GM19193 (cell line): Measurements from ENCODE around the gene SHISAL1.

Experiments
- POLR2A ChIP-seq: IDR thresholded peaks from 4 replicates; pipeline ENCODE4 v1.6.1; 2011; ENCODE audit not compliant: insufficient read depth, insufficient read length; ENCODE audit errors: extremely low read depth

Gene SHISAL1

DNA sequence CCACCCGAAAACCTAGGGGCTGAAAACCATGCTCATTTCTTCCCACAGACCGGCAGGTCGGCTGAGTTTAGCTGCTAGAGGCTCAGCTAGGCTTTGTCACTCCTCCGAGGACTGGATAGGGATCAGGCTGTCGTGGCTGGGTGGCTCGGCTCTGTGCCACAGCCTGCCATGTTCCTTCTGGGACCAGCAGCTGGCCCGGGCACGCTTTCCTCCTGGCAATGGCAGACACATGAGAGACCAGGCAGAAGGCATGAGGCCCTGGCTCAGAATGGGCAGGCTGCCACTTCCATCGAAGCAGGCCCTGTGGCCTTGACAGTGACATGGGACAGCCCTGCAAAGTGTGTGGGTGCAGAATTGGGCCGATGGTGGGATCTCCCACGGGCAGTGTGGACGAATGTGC lies 111.1 kb downstream of the SHISAL1 start:
- TF ChIP-seq POLR2A: no peak

GRCh38 chr22:44200855-44201550 lies 111.7 kb downstream of the SHISAL1 start:
- TF ChIP-seq POLR2A: no peak

DNA sequence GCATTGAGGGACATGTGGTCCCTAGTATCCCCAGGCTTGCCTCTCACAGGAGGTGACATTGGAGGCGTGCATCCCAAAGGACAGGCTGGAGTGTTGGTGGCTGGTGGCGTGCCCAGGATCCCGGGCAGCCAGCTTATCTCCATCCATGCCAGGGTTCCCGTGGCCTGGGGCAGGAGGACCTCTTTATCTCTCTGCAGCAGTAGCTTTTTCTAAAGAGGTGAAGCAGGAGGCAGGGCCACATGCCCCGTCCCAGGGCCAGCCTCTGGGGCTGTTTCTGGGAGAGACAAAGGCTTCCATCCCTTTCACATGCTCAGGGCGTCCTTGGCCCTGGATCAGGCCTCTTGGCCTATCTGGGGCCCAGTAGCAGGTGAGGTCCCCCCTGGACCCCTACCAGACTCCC lies 112.3 kb downstream of the SHISAL1 start:
- TF ChIP-seq POLR2A: no peak

- no peak for TF ChIP-seq POLR2A
Observed at GRCh38 chr22:44199866-44200265, 112.9 kb downstream of the SHISAL1 start.

- TF ChIP-seq POLR2A: no peak
Observed at GRCh38 chr22:44199164-44199563, 113.6 kb downstream of the SHISAL1 start.

DNA sequence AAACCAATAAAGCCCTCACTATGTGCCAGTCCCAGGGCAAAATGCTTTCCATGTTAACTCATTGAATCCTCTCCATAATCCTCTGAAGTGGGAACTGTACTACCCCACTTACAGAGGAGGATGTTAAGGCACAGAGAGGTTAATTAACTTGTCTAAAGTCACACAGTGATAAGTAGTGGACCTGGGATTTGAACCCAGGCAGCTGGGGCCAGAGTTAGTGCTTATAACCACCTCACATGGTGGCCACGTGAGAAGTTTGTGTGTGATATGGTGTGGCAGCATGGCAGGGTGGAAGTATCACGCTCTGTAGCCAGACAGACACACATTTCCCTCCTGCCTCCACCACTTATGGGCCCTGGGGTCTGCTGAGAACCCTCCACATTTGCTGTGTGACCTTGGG lies 115.5 kb downstream of the SHISAL1 start:
- no peak for TF ChIP-seq POLR2A

DNA sequence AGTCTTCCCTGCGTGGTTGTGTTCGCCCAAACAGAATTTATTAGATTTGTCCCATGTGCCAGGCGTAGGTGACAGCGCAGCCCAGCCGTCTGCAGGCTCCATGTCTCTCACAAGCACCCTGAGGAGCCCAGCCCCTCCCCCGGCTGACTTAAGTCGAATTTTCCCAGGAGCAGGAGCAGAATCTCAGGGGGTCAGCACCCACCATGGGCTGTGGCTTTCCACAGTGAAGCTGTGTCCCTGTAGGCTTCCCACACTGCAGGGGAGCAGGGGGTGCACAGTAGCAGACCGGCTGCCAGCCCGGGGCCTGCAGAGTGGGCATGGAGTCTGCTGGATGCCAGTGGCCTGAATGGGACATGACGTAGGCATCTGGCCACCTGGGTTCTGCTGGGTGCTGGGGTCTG lies 116.0 kb downstream of the SHISAL1 start:
- no peak for TF ChIP-seq POLR2A

DNA sequence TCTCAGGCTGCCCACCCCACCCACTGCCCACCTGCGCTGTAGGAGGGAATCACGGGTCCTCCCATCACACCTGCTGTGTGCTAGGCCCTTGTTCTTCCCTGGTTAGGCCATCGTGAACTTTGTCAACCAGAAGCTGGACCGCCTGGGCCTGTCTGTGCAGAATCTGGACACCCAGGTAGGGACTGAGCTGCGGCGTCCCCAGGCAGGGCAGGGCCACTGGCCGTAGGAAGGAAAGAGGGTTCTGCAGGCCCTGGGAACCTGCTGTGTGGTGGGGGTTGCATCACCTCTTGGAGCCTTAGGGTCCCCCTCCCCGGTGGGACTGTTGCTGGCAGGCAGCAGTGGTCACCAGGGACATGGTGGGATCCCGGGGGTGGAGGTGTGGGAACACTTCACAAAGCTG lies 116.5 kb downstream of the SHISAL1 start:
- no peak for TF ChIP-seq POLR2A

GRCh38 chr22:44195189-44195871 lies 117.4 kb downstream of the SHISAL1 start:
- TF ChIP-seq POLR2A: no peak

DNA sequence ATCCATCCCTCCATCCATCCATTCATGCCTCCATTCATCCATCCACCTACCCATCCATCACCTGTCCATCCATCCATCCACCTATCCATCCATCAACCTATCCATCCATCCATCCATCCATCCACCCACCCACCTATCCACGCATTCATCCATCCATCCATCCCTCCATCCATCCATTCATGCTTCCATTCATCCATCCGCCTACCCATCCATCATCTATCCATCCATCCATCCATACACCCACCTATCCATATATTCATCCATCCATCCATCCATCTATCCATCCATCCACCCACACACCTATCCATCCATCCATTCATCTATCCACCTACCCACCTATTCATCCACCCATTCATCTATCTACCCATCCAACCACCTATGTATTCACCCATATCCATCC lies 118.2 kb downstream of the SHISAL1 start:
- no peak for TF ChIP-seq POLR2A
